PC-3 (cell line): Measurements from ENCODE around the gene SEMA4G.

ENCODE experiments used
- CTCF ChIP-seq: fragments of 300-600 bp; sonication (generic); conservative IDR thresholded peaks from 2 replicates; pipeline ENCODE4 v1.5.1; 2017; ENCODE audit warnings: antibody characterized with exemption, low read depth, mild to moderate bottlenecking, low read length
- EZH2phosphoT487 ChIP-seq: fragments of 300-600 bp; sonication (generic); IDR thresholded peaks from 2 replicates; pipeline ENCODE4 v1.6.1; 2018; ENCODE audit warnings: mild to moderate bottlenecking, antibody characterized with exemption, low read length, borderline replicate concordance

- TF ChIP-seq EZH2phosphoT487 (no peak), CTCF (no peak)
Observed at GRCh38 chr10:100986952-100987684, 17.8 kb downstream of the SEMA4G start, which contains the start of the genes MRPL43 and TWNK.
